ENCODE results near the gene TREML1. TPM values are rescaled to one million over a fixed set of nuclear protein-coding genes. Genes with fewer than 3 reads are reported as not detected.

The TREML1 gene
- total and polyA plus RNA-seq, 2 of the 8 experiments (the other 6 are each of a cell fraction or from before 2014, with no cell fraction given), result 0.08 TPM; not detected in 1

DNA sequence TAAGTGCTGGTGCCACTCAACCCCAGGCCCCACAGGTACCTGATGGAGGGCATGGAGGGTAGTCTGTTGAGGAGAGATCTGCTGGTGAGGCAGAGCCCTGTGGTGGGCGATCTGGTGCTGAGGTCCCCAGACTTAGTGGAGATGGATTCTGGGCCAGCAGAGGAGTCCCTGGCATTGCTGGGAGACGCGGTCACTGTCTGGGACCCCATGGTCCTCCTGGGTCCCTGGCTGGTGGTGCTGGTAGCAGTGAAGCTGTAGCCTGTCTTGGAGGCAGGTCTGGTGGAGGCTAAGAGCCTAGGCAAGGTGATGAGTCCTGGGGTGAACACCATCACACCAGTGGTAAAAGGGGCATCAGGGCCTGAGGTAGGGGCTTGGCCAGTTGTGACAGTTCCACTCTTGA, 40.2 kb upstream of the TREML1 start:
- Histone ChIP-seq H3K23ac (ENCODE audit: insufficient read length) (no peak overlapping the region), H2BK5ac (ENCODE audit: low read depth, low read length) (no peak overlapping the region), H3K4me3 (ENCODE audit: extremely low read depth in 1 of 4, insufficient read depth in 2 of 4, low read depth in 3 of 4, low read length in 4 of 4) (no peak overlapping the region), H3K4me1 (replicated peaks in 1 of 4; ENCODE audit: control insufficient read depth in 3 of 4, insufficient read depth in 4 of 4, low read length in 3 of 4) (no peaks in the 10 kb centered on the region; a peak in 1 of 7 replicates), H3K18ac (ENCODE audit: extremely low read depth, low read length) (no peak overlapping the region), H3K9me3 (ENCODE audit: insufficient read depth in 2 of 2, low read depth in 1 of 2, low read length in 1 of 2) (peaks cover 5 to 13% of the 10 kb centered on the region in 2 experiments; a peak in 3 of 4 replicates), H2BK15ac (ENCODE audit: low read length) (no peak overlapping the region), H4K91ac (replicated peaks; ENCODE audit: insufficient read length, low read length) (no peak overlapping the region), H3K56ac (replicated peaks; ENCODE audit: insufficient read length, low read depth, low read length) (no peak overlapping the region), H3K79me2 (ENCODE audit: control insufficient read depth in 1 of 2, insufficient read depth in 2 of 2, low read length in 2 of 2) (no peaks in the 10 kb centered on the region), H3K14ac (ENCODE audit: insufficient read length) (no peak overlapping the region), H2BK20ac (ENCODE audit: low read length) (no peak overlapping the region), H2BK120ac (replicated peaks; ENCODE audit: low read depth, low read length) (no peak overlapping the region), H2AFZ (ENCODE audit: low read length) (no peak overlapping the region), H3K36me3 (ENCODE audit: control insufficient read depth in 2 of 4, insufficient read depth in 4 of 4, low read length in 3 of 4) (no peaks in the 10 kb centered on the region), H3K79me1 (ENCODE audit: low read depth, low read length) (no peaks in the 10 kb centered on the region), H2AK5ac (ENCODE audit: low read depth, low read length) (no peak overlapping the region), H3K4ac (replicated peaks; ENCODE audit: insufficient read length, low read depth, low read length) (no peak overlapping the region), H3K27ac (ENCODE audit: low read depth, low read length) (no peak overlapping the region), H3K27me3 (replicated peaks in 1 of 4; ENCODE audit: control insufficient read depth in 3 of 4, extremely low read depth in 1 of 4, insufficient read depth in 3 of 4, low read length in 3 of 4) (no peaks in the 10 kb centered on the region), H3K9ac (replicated peaks in 1 of 4; ENCODE audit: extremely low read depth in 1 of 4, low read depth in 3 of 4, low read length in 3 of 4) (no peak overlapping the region), H4K8ac (ENCODE audit: extremely low read depth, insufficient read depth, low read length) (no peak overlapping the region), H3K23me2 (ENCODE audit: low read depth, low read length) (no peaks in the 10 kb centered on the region), H2BK12ac (ENCODE audit: low read depth, low read length) (no peak overlapping the region), H3K4me2 (ENCODE audit: insufficient read depth in 1 of 2, low read depth in 2 of 2, low read length in 2 of 2) (no peak overlapping the region), H4K20me1 (replicated peaks in 1 of 2; ENCODE audit: control insufficient read depth in 1 of 2, insufficient read depth in 2 of 2, low read length in 2 of 2) (no peaks in the 10 kb centered on the region), H4K5ac (ENCODE audit: insufficient read length, low read depth, low read length) (no peak overlapping the region)
- CTCF ChIA-PET (ENCODE audit: partially characterized antibody), result interaction anchor here (1.0 to 3.6 kb wide), 3 partner anchors 10 to 113 kb away, joined by 3 to 20 read pairs (median 5); no protein-coding TSS in a partner anchor
- FAIRE-seq (no peak), DNase-seq (ENCODE audit: low read depth in 1 of 2, low spot score in 2 of 2) (peak in 1 of 2 experiments; percentile 17)
- POLR2A ChIA-PET (ENCODE audit: partially characterized antibody), result no interaction called here
- 93% methylated on average over 3 of the region's 3 CpGs; no CpG with 5 or more reads in 1 of the 2 experiments for WGBS, 2 experiments (ENCODE audit: extremely low coverage in 1 of 2, insufficient coverage in 1 of 2, insufficient read length in 1 of 2, insufficient replicate concordance in 2 of 2, low coverage in 1 of 2, low lambda C conversion rate in 2 of 2, missing lambda C conversion rate in 1 of 2)
- TF ChIP-seq SIRT6 (IDR thresholded peaks at IDR 0.05; ENCODE audit: low read length) (no peak), RFX5 (IDR thresholded peaks at IDR 0.05; ENCODE audit: borderline replicate concordance, low read depth, low read length) (no peak), KDM4A (IDR thresholded peaks at IDR 0.05; ENCODE audit: low read depth, low read length, severe bottlenecking) (no peak), HDAC2 (IDR thresholded peaks at IDR 0.05; ENCODE audit: borderline replicate concordance in 1 of 2, low read depth in 2 of 2, low read length in 2 of 2) (no peak), CEBPB (IDR thresholded peaks at IDR 0.05; ENCODE audit: low read depth, low read length) (no peak), RXRA (IDR thresholded peaks at IDR 0.05; ENCODE audit: insufficient read depth, low read depth, low read length) (no peak), BACH1 (IDR thresholded peaks at IDR 0.05; ENCODE audit: low read length) (no peak)
- TF ChIP-seq, protein P1, sequence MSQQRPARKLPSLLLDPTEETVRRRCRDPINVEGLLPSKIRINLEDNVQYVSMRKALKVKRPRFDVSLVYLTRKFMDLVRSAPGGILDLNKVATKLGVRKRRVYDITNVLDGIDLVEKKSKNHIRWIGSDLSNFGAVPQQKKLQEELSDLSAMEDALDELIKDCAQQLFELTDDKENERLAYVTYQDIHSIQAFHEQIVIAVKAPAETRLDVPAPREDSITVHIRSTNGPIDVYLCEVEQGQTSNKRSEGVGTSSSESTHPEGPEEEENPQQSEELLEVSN (IDR thresholded peaks at IDR 0.05), result no peak
- TF ChIP-seq, protein P2, sequence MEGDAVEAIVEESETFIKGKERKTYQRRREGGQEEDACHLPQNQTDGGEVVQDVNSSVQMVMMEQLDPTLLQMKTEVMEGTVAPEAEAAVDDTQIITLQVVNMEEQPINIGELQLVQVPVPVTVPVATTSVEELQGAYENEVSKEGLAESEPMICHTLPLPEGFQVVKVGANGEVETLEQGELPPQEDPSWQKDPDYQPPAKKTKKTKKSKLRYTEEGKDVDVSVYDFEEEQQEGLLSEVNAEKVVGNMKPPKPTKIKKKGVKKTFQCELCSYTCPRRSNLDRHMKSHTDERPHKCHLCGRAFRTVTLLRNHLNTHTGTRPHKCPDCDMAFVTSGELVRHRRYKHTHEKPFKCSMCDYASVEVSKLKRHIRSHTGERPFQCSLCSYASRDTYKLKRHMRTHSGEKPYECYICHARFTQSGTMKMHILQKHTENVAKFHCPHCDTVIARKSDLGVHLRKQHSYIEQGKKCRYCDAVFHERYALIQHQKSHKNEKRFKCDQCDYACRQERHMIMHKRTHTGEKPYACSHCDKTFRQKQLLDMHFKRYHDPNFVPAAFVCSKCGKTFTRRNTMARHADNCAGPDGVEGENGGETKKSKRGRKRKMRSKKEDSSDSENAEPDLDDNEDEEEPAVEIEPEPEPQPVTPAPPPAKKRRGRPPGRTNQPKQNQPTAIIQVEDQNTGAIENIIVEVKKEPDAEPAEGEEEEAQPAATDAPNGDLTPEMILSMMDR (IDR thresholded peaks at IDR 0.05; ENCODE audit: control extremely low read depth in 1 of 3, insufficient read depth in 1 of 3, low read depth in 1 of 3, low read length in 3 of 3), result no peak
- TF ChIP-seq, protein P3, sequence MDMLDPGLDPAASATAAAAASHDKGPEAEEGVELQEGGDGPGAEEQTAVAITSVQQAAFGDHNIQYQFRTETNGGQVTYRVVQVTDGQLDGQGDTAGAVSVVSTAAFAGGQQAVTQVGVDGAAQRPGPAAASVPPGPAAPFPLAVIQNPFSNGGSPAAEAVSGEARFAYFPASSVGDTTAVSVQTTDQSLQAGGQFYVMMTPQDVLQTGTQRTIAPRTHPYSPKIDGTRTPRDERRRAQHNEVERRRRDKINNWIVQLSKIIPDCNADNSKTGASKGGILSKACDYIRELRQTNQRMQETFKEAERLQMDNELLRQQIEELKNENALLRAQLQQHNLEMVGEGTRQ (IDR thresholded peaks at IDR 0.05; ENCODE audit: low read length), result no peak
